Measurements from ENCODE around the gene SMIM29.
"Not testable (repeated sequence)": the region's sequence is repeated elsewhere in the genome, so short reads cannot be mapped to it uniquely, and the experiment has no call there.

The SMIM29 gene
- total RNA-seq = 19.0 to 22.0 reads per million in 2 donors

DNA sequence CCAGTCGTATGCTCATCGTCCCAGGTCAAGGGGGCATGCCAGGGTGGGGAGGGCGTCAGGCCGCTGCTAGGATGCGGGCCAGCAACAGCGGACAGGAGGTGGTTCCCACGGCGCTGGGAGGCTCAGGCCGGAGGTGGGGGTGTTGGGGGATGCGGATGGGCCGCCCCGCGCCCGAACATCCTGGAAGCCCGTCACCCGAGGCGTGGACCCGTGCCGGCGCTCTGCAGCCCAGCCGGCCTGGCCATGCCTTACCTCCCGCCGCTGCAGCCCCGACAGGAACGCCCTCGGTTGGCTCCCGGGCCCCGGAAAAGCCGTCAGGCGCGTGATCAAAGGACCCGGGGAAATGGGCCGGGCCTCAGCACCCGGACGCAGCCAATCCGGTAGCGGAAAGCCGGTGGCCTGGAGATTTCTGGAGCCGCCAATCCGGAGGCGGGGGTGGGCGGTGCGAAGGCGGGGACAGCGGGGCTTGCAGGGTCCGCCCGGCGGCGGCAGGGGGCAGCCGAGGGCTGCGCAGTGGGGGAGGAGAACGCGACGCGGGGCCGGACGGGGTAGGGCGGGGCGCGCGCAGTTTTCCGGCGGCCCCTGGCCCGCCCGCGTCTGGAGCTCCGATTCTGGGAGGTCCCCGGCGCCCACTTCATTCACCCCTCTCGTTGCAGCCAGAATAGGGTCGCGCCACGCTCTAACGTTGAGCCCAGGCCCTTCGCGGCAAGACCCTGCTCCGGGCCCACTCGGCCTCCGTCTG, at the start of gene SMIM29:
Gene SMIM29, minus strand, starts transcription at position 280 of the 742 bp plus-strand sequence. CDS start 1,215 bp downstream, outside the sequence.
- DNase-seq = peak; percentile 97

DNA sequence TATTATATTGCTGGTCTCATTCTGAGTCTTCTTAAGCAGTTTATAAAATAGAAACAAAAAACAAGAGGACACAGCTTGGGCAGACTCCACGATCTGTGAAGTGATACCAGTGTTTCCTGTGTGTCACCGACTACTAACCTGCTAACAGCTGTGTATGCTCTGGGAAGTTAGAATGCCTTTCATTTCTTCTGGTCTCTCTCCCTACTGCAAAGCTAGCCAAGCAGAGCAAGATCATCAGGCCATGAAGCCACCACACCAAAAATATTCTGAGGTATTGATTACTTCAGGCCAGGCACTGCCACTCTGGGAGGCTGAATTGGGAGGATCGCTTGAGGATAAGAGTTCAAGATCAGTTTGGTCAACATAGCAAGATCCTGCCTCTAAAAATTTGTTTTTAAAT, 46.9 kb upstream of the SMIM29 start:
- DNase-seq = no peak

DNA sequence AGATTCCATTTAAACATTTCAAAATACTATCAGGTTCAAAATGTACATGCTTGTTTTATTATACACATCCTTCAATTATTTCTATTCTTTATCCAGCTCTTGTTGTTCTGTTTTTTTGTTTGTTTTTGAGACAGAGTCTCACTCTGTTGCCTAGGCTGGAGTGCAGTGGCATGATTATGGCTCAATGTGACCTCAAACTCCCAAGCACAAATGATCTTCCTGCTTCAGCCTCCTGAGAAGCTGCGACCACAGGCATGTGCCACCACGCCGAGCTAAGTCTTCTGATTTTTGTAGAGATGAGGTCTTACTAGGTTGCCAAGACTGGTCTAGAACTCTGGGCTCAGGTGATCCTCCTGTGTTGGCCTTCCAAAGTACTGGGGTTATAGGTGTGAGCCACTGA, 44.1 kb upstream of the SMIM29 start:
- DNase-seq = no peak

DNA sequence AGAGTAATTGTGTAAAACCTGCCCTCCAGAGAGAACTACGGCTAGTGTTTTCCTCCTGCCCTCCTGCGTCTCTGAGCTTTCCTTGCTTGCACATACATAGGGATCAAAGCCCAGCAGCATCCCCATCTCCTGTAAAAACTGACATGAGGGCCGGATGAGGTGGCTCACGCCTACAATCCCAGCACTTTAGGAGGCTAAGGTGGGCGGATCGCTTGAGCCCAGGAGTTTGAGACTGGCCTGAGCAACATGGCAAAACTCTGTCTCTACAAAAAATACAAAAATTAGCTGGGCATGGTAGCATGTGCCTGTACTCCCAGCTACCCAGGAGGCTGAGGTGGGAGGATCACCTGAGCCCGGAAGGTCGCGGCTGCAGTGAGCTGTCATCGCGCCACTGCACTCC, 40.3 kb upstream of the SMIM29 start:
- DNase-seq = no peak

DNA sequence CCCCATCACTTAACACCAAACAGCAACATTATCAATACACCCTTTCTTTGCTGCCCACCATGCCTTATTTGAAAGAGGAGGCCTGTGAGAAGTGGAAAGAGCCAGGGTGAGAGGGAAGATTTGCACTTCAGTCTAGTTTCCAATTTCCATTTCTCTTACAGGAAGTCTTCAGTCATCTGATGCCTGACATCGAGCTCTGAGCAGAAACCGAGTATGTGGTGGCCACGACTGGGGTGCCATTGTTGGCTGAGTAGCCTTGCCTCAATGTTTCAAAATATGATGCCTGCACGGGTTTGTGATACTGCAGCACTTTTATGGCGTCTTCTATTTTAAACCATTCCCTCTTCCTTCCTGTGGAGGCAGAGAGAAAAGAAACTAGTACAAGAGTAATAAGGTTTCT, 39.8 kb upstream of the SMIM29 start:
- no peak for DNase-seq

DNA sequence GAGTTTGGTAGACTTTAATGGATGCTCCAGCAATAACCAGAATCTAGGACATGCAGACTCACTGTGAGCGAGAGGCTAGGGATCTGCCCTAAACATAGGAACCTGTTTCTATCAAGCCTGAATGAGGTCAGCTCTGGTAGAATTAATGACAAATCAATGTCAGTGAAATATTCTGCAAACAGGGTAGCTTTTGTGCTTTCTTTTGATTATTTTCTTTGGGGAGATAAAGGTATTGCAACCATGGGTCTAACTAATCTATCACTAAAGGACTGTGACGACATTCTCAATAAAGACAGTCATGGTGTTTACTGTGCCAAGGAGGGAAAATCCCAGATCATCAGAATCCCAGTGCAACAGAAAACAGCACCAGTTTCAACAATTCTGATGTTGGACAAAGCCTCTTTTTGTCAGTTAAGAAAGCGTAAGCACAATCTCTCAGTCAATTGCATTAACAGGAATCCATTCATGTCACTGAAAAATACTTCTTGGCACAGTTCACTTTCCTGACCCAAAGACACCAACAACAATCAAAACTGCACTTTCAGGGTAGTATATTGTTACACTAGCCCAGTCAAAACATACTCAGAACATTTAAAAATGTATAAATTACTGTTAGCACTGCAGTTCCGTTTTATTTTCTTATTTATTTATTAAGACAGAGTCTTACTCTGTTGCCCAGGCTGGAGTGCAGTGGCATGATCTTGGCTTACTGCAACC, 36.8 kb upstream of the SMIM29 start:
- no peak for DNase-seq

DNA sequence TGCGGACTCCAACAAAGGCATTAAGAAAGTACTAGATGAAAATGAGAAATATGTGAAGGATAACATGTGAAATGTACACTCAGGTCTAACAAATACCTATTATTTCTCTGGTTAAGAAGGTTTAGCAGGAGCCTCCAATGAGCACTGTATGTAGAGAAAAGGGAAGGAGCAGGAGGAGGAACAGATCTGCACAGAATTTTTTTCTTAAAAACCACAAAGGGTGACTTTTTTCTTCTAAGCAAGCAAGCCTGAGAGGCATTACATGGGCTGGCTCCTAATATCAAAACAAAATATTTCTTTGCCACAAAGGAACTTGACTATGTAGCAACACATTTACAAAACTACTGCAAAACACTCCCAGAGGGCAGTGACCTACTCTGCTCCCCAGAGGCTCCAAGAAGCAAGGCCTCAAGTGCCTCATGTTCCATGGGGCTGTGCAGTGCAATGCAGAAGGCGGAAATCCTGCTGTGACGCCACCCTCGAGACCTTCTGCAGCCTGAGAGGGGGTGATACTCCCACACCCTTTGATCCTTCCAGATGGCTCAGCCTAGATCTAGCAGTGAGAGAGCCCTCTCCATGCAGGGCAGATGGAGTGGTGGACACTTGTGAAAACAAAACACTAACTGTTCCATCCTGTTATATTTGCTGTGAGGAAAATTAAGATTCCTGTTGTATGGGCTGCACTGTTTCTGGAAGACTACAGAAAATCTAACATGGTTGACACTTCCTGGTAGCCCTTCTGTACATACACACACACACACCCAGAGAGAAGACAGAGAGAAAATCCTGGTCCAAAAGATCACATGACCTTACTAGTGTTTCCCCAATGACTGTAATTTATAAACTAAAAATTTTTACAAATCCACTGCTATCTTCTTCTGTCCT, 36.0 kb upstream of the SMIM29 start:
- no peak for DNase-seq

DNA sequence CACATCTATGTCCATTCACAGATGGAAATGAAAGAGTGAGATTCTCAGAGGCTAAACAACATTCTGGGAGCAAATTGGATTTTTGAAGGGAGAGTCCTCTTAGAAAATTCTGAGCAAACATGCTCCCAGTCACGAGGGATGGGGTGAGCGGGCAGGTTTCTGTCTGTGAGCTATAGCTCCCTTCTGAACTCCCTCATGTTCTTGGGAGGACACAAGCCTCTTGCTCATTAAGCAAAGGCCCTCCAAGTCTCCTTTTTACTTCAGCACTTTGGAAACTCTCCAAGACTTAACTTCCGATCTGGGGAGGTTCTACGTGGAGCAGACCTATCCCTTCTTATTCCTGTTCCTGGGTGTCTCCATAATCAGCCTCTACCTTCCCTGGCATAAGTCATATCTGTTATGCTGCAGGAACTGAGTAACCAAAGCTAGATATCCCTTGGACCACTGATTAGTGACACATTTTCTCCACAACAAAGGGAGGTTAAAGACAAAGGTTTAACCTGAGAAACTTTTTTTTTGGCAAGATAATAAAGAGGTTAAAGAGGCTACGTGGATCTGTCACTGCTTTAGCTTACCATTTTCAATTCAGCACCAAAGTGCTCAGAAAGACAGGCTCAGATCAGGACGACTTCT, 33.0 kb upstream of the SMIM29 start:
- DNase-seq = no peak

DNA sequence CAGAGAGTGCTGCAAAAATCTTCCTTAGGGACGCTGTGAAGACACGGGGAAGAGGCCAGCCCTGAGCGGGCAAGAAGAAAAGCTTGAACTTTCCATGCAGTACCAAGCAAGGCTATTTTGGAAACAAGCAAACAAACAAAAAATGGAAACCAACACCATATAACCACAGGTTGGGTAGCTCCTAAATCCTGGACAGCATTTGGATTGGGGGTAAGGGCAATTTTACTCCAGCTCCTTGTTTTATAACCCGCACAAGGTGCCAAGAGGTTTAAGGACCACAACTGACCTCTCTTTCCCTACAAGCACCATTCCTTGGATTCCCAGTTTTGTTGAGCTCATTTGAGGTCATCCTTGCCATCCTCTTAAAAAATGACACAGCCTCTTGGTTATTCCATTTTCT, 31.4 kb upstream of the SMIM29 start:
- no peak for DNase-seq

DNA sequence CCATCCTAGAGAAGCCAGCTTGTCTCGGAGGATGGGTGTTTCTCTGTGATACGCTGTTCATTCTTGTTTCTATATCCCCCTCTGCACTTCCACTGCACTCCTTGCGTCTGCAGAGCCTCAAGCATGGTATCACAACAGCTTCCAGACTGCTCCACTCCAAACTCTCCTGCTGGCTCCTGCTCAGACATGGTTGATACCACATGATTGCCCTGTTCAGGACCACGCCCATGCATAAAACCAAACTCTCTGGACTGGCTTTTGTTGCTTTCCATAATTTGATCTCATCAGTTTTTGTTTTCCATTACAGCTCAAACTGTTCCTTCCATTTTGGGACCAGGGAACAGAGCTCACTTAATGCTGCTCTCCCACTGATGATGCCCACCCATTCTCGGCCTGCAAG, 30.0 kb upstream of the SMIM29 start:
- no peak for DNase-seq

DNA sequence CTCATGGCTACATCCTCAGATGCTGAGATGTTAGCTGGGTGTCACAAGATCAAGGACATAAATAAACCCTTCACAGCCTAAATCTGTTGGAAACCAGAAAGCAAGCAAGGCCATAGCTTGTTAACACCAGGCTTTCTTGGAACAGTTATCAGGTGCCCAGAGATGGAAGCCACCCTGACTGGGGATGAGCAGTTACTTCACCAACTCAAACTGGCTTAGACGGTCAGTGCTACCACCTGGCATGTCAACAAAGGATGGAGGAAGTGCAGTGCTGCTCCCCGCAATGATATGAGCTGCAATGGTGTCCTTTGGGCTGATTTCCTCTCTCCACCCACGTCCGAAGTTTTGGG, 28.9 kb upstream of the SMIM29 start:
- DNase-seq = no peak

DNA sequence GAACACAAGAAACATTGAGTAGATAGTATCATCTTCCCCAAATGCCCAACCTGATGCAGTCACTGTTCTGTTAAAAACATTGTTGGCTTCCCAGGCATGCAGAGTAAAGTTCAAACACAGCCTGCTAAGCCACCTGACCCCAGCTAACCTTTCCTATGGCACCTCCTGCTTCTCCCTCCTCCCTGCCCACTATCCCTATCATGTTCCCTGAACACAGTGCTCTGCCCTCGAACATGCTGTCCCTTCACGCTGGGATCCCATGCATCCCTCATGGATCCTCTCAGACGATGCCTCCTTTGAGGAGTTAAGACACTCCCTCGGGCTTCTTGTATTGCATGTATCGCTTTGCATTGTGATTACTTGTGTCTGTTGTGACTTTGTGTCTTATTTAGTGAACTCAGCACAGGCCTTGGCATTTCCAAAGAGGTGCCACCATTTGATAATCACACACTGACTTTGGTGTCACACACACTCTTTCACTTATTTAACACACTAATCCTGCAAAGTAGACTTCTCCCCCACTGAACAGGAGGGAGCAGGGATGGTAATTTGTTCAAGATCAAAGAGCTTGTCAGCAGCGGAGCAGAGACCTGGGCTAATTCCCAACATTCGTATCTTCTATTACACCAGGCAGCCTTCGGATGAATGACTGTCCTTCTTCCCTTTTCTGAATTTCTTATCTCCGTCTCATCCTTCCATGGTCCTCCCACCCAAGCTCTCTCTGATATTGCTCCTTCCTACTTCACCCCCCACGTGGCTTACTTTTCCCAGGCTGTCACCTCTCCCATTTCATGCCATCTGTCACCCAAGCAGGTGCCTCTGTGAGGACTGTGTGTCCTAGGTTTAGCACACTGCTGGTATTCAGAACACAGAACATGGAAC, 28.3 kb upstream of the SMIM29 start:
- no peak for DNase-seq

DNA sequence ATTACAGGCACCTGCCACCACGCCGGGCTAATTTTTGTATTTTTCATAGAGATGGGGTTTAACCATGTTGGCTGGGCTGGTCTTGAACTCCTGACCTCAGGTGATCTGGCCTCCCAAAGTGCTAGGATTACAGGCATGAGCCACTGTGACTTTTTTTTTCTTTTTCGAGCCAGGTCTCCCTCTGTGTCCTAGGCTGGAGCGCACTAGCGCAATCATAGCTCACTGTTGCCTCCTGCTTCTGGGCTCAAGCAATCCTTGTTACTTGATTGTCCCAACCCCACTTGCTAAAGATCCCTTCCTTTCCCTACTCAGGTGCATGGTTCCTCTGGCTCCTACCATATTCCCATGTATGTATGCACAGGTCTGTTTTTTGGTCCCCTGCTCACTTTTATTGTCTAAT, 27.4 kb upstream of the SMIM29 start:
- no peak for DNase-seq

DNA sequence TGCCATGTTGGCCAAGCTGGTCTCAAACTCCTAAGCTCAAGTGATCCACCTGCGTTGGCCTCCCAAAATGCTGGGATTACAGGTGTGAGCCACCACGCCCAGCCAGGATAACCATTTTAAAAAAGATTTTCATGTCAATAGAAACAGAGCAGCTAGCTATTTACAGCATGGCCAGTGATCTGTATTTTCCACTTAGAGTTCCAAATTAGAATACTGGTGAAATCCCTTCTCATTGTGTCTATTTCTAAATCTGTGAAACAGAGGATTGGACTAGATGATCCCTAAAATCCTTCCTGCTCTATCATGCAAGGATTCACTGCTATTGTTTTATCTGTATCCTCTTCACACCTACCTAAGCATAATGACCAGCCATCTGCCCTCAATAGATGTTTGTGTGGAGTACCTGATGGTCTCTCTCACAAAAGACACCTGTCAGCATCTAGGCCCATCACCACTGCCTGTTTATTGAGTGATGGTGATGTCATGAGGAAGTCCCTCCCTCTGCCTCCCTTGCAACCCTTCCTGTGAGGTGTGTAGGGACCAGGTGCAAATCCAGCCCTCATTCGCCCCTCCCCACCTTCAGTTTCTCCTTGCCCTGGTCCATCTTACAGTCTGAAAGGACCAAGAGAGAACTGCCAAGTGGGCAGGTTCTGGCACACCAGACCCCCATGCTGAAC, 26.5 kb upstream of the SMIM29 start:
- DNase-seq = no peak

DNA sequence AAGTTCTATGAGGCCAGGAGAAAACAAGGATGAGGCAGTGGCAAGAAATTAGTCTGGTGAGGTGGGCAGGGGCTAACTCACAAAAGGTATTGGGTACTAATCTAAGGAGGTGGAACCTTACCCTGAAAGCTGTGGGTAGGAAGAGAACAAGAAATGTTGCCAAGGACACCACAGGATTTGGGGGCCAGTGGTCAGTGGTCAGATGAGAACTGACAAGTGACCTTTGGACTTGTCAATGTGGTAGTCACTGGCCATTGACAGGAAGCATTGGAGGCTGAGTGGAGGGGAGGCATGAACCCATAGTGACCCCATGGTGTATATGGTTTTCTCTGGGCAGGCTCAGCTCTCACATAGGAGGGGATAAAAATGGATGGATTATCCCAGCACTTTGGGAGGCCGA, 25.3 kb upstream of the SMIM29 start:
- DNase-seq = no peak

DNA sequence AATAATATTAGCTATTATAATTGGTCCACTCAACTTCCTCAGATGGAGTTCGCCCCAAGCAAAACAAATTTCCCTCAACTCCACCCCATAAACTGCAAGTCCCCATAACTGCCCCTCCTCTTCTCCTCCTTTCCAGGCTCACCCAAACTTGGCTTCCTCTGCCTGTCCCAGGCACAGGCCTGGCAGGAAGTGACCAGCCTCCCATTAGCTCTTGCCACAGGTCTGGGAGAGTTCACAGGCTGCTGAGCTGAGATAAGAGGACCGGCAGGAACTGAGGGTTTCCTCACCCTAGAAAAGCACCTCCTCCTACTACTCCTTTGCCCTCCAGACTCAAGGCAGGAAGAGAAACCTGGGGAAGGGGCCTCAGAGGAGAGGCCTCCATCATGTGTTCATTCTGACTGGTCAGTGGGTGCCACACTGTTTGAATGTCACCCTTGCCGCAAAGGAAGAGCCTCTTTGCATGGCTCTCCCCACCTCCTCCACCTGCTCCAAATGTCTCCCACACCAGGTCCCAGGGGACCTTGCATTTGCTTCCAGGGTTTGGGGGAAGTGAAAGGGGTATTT, 24.5 kb upstream of the SMIM29 start:
- no peak for DNase-seq

DNA sequence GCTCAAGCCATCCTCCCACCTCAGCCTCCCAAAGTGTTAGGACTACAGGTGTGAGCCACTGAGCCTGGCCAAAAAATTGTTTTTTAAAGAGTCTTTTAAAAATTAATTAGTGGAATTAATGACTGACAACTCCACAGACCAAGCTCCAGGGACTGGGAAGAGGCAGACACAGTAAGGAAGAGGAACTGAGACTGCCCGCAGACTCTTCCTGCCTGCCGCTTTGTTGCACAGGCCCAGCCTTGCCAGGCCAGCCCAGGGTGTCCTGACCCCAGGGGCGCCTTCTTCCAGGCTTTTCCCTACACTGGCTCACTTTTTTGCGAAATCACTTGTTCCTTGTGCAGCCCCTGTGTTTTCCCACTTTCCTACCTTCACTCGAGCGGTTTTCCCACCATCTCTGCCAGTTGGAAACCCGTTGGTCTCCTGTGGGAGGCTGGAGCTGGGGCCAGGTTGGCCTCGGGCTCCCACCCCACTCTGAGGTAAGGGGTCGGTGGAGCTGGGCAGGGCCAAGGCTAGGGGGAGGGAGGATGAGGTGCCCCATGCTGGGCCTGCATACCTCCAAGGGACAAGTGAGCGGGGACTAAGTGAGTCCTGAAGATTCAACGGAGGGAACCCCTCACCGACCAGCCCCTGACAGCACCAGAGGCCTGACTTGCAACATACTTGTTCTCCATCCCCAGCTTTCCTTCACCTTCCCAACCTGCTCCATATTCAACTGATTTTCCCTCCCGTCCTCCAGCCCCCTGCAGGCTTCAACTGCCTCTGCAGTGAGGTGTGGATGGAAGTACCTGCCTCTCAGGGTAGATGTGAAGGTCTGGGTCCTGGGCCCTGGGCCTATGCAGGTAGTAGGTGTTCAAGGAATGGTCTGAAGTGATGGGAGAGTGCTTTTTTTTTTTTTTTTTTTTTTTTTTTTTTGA, 23.5 kb upstream of the SMIM29 start:
- DNase-seq = no peak

DNA sequence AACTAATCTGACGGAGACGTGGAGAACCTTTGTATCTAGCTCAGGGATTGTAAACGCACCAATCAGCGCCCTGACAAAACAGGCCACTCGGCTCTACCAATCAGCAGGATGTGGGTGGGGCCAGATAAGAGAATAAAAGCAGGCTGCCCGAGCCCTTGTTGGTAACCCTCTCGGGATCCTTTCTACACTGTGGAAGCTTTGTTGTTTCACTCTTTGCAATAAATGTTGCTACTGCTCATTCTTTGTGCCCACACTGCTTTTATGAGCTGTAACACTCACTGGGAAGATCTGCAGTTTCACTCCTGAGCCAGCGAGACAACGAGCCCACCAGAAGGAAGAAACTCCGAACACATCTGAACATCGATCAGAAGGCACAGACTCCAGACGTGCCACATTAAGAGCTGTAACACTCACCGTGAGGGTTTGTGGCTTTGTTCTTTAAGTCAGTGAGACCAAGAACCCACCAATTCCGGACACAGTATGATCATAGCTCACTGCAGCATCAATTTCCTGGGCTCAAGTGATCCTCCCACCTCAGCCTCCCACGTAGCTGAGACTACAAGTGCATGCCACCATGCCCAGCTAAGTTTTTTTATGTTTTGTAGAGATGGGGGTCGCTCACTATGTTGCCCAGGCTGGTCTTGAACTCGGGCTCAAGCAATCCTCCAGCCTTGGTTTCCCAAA, 21.0 kb upstream of the SMIM29 start:
- not testable (repeated sequence) for DNase-seq

DNA sequence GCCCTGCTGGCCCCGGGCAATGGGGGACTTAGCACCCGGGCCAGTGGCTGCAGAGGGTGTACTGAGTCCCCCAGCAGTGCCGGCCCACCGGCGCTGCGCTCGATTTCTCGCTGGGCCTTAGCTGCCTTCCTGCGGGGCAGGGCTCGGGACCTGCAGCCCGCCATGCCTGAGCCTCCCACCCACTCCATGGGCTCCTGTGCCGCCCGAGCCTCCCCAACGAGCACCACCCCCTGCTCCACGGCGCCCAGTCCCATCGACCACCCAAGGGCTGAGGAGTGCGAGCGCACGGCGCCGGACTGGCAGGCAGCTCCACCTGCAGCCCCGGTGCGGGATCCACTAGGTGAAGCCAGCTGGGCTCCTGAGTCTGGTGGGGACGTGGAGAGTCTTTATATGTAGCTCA, 20.3 kb upstream of the SMIM29 start:
- not testable (repeated sequence) for DNase-seq
